GM13977 (cell line): ENCODE results near the gene LAMA5.

Source experiments
- DNase-seq: peaks from one replicate; pipeline ENCODE4 v3.0.0; 2012; ENCODE audit warnings: low spot score
- CTCF ChIP-seq: IDR thresholded peaks from 2 replicates; pipeline ENCODE4 v1.5.1; 2012; ENCODE audit warnings: mild to moderate bottlenecking, control low read depth; ENCODE audit not compliant: insufficient read depth; ENCODE audit errors: extremely low read depth, missing control alignments
- in situ Hi-C: fragments of 300-500 bp; cut with MboI; formaldehyde crosslinking; loops from one replicate; pipeline ENCODE4 v1.12.0; 2022; ENCODE audit warnings: low sequenced_read_pairs, low pct_unique_long_range_greater_than_20kb, mixed read lengths, inconsistent platforms; ENCODE audit not compliant: unreplicated experiment

The LAMA5 gene

GRCh38 chr20:62281161-62281933 lies 85.8 kb downstream of the LAMA5 start:
- TF ChIP-seq CTCF = no peak
- in situ Hi-C loops = no loop called here
- DNase-seq = no peak

GRCh38 chr20:62280303-62280702 lies 86.8 kb downstream of the LAMA5 start:
- no peak for TF ChIP-seq CTCF
- in situ Hi-C loops = no loop called here
- no peak for DNase-seq

- DNase-seq = no peak
- in situ Hi-C loops = no loop called here
- no peak for TF ChIP-seq CTCF
Measured at GRCh38 chr20:62277253-62277652, 89.9 kb downstream of the LAMA5 start.

GRCh38 chr20:62276439-62276838 lies 90.7 kb downstream of the LAMA5 start:
- no peak for DNase-seq
- in situ Hi-C loops = no loop called here
- TF ChIP-seq CTCF = no peak

- in situ Hi-C loops = no loop called here
- no peak for DNase-seq
- no peak for TF ChIP-seq CTCF
Measured at GRCh38 chr20:62275219-62275618, 91.9 kb downstream of the LAMA5 start.

GRCh38 chr20:62274332-62274950 lies 92.7 kb downstream of the LAMA5 start:
- DNase-seq = no peak
- TF ChIP-seq CTCF = no peak
- in situ Hi-C loops = no loop called here
